Ascending aorta (tissue), 2 donors: ENCODE data around the gene B9D2. TPM values are rescaled to one million over a fixed set of nuclear protein-coding genes. Genes with fewer than 3 reads are reported as not detected.

Experiments used
- DNase-seq, 2 donors: peaks; one replicate each; pipeline ENCODE4 v3.0.0-alpha.2; 2019; ENCODE audit warnings: low spot score in 2 of 2
- H3K27ac ChIP-seq, 2 donors: fragments of 200-600 bp; sonication (generic); one replicate each; pipeline ENCODE4 v1.5.1; 2016 to 2017; ENCODE audit warnings: mild to moderate bottlenecking in 1 of 2
- H3K27me3 ChIP-seq: fragments of 200-600 bp; sonication (generic); one replicate; pipeline ENCODE4 v1.5.1; 2017
- H3K36me3 ChIP-seq, 2 donors: fragments of 200-600 bp; sonication (generic); one replicate each; pipeline ENCODE4 v1.5.1; 2016
- H3K4me1 ChIP-seq, 2 donors: fragments of 200-600 bp; sonication (generic); one replicate each; pipeline ENCODE4 v1.5.1; 2016 to 2017; ENCODE audit warnings: mild to moderate bottlenecking in 1 of 2
- H3K4me3 ChIP-seq, 2 donors: fragments of 200-600 bp; sonication (generic); one replicate each; pipeline ENCODE4 v1.5.1; 2016 to 2017; ENCODE audit warnings: mild to moderate bottlenecking in 1 of 2
- H3K9me3 ChIP-seq, 2 donors: fragments of 200-600 bp; sonication (generic); one replicate each; pipeline ENCODE4 v1.5.1; 2016
- intact Hi-C: fragments of 100-400 bp; cut with DNase I; formaldehyde crosslinking; loops from one replicate; pipeline ENCODE4 v1.15.1; 2023
- total RNA-seq: library from RNA; depleted of rRNA; stranded (reverse); fragments of >200 nt; gene quantifications from one replicate; pipeline ENCODE4 v1.1.0, GENCODE V29; 2016
- TF ChIP-seq, protein P1 (sequence below), 3 experiments: fragments of 200-600 bp in 2 of 3; fragments of 450-650 bp in 1 of 3; sonication (generic) in 2 of 3; IDR thresholded peaks; one replicate each; pipeline ENCODE4 v1.5.1; 2016 to 2019; ENCODE audit warnings: antibody characterized with exemption in 3 of 3, mild to moderate bottlenecking in 1 of 3, moderate library complexity in 1 of 3

The B9D2 gene
- total RNA-seq, 1 donor from 2014 or later, result 17.5 TPM

DNA sequence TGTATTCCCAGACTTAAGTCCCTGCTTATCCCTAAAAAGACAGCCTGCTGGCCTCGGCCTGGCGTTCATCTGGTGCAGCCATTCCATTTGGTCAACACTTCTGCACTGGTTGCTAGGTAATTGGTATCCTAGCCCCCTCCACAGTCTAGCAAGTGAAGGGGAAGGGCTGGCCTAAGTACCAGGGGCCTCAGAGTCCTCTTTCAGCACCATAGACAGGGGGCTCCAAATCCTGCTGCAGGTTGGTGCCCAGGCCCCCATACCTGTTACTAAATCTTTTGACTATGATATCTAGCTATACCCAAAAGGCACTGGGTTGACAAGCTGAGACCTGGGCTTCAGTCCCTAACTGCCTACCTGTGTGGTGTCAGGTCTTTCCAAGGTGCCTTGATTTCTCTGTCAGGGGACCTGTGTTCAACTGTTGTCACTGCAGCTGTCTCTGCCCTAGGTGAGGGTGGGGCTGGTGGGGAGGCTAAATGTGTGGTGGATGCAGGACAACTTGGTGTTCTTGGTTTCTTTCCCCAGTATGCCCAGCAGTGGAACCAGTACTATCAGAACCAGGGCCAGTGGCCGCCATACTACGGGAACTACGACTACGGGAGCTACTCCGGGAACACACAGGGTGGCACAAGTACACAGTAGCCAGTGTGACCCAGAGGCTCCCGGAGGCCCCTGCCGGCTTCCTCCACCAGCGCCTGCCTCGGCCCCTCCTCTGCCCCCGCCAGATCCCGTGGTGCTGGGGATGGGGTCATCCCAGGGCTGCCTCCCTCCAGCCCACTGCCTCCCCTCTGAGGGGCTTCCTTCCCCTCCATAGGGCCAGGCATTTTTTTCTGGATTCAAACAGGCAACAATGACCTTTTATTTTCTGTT, 57.8 kb downstream of the B9D2 start:
- Histone ChIP-seq H3K9me3 (no peaks in the 10 kb centered on the region), H3K27ac (peak overlapping the region in 1 of 2 donors; percentile 16), H3K27me3 (no peaks in the 10 kb centered on the region), H3K4me3 (no peak overlapping the region), H3K4me1 (peaks cover 3 to 14% of the 10 kb centered on the region in 2 donors), H3K36me3 (peaks cover 53 to 55% of the 10 kb centered on the region in 2 donors)
- intact Hi-C loops, result loop anchor here (5.0 to 10.0 kb wide), 2 partner anchors 331 to 771 kb away; partner anchors contain the start of gene ZNF574
- DNase-seq, result no peak
- TF ChIP-seq, protein P1, sequence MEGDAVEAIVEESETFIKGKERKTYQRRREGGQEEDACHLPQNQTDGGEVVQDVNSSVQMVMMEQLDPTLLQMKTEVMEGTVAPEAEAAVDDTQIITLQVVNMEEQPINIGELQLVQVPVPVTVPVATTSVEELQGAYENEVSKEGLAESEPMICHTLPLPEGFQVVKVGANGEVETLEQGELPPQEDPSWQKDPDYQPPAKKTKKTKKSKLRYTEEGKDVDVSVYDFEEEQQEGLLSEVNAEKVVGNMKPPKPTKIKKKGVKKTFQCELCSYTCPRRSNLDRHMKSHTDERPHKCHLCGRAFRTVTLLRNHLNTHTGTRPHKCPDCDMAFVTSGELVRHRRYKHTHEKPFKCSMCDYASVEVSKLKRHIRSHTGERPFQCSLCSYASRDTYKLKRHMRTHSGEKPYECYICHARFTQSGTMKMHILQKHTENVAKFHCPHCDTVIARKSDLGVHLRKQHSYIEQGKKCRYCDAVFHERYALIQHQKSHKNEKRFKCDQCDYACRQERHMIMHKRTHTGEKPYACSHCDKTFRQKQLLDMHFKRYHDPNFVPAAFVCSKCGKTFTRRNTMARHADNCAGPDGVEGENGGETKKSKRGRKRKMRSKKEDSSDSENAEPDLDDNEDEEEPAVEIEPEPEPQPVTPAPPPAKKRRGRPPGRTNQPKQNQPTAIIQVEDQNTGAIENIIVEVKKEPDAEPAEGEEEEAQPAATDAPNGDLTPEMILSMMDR (IDR thresholded peaks at IDR 0.05), result no peak

DNA sequence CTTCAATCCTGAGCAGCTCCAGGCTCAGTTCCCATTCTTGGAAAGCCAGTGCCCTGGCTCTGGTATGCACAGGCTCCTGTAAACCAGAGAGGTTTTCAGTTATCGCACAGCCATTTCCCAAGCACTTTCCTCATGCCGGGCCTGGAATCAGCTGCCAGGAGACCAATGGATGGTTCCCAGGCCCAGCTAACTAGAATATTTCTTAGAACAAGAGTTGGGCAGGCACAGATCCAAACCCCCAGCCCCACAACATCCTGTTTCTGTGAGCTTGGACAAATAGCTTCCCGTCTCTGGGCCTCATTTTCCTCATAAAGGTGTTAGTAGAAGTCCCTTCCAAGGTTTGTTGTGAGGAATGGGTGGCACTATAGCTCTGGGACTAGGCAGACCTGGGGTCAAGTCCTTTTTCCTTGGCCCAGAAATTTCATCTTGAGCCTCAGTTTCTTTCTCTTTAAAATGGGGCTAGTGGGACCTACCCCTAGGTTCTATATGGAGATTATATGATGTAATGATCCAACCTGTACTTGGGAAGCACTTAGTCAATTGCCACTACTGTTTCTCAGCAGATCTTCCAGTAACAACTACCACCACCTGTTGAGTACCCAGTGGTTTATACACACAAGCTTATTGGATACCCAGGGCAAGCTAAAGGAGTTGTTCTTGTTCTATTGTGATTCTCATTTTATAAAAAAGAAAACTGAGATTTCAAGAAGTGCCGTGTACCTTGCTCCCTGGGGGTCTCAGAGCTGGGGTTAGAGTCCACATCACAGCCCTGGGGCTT, 59.1 kb downstream of the B9D2 start:
- intact Hi-C loops, result loop anchor here (5.0 to 10.0 kb wide), 2 partner anchors 330 to 772 kb away; partner anchors contain the start of gene ZNF574
- TF ChIP-seq, protein P1 (IDR thresholded peaks at IDR 0.05), result no peak
- no peak overlapping the region for H3K4me3 ChIP-seq
- peaks cover 2 to 13% of the 10 kb centered on the region in 2 donors for H3K4me1 ChIP-seq
- no peak overlapping the region for H3K27ac ChIP-seq
- no peaks in the 10 kb centered on the region for H3K27me3 ChIP-seq
- no peak for DNase-seq
- H3K9me3 ChIP-seq, result no peaks in the 10 kb centered on the region
- H3K36me3 ChIP-seq, result peaks cover 59 to 66% of the 10 kb centered on the region in 2 donors

Other genes with a start within 250 kb of the B9D2 start
- not detected for gene CYP2F1, start 249.7 kb downstream of the B9D2 start, total RNA-seq
- gene CYP2S1, start 170.9 kb downstream of the B9D2 start, total RNA-seq, result not detected
- gene AXL, start 144.9 kb downstream of the B9D2 start, total RNA-seq, result 122 TPM
- 81.1 TPM for gene HNRNPUL1, start 99.8 kb downstream of the B9D2 start, total RNA-seq
- 18.4 TPM for gene CCDC97, start 54.0 kb downstream of the B9D2 start, total RNA-seq
- 103 TPM for gene TGFB1, start 10.2 kb downstream of the B9D2 start, total RNA-seq
- 14.2 TPM for gene TMEM91, start 12.4 kb upstream of the B9D2 start, total RNA-seq
- gene EXOSC5, start 33.2 kb upstream of the B9D2 start, total RNA-seq, result 30.3 TPM
- gene BCKDHA, start 33.7 kb upstream of the B9D2 start, total RNA-seq, result 28.5 TPM
- gene B3GNT8, start 63.2 kb upstream of the B9D2 start, total RNA-seq, result 3.7 TPM
- gene DMAC2, start 75.8 kb upstream of the B9D2 start, total RNA-seq, result 21.2 TPM
- gene ERICH4, start 79.0 kb upstream of the B9D2 start, total RNA-seq, result not detected
- not detected for gene CEACAM21, start 212.0 kb upstream of the B9D2 start, total RNA-seq